Esophagus squamous epithelium (tissue), 5 donors: ENCODE results near the gene AFAP1L2. TPM values are rescaled to one million over a fixed set of nuclear protein-coding genes. Genes with fewer than 3 reads are reported as not detected.

ENCODE experiments used
- DNase-seq: peaks from one replicate; lab custom pipeline; 2025; lab: John Stamatoyannopoulos, UW
- H3K27ac ChIP-seq, 4 donors: fragments of 200-600 bp; sonication (generic); one replicate each; pipeline ENCODE4 v1.5.1; 2016 to 2019; ENCODE audit warnings: mild to moderate bottlenecking in 1 of 4
- H3K27me3 ChIP-seq, 4 donors: fragments of 200-600 bp; sonication (generic); 1 replicate in 3 of 4; 2 replicates in 1 of 4; pipeline versions ENCODE4 v1.5.1 to v1.6.0; 2017 to 2021; ENCODE audit warnings: antibody characterized with exemption in 1 of 4
- H3K36me3 ChIP-seq, 3 donors: fragments of 200-600 bp; sonication (generic); one replicate each; pipeline ENCODE4 v1.5.1; 2016 to 2019
- H3K4me1 ChIP-seq, 3 donors: fragments of 200-600 bp; sonication (generic); one replicate each; pipeline ENCODE4 v1.5.1; 2017 to 2019
- H3K4me3 ChIP-seq, 4 donors: fragments of 200-600 bp; sonication (generic); 1 replicate in 3 of 4; 2 replicates in 1 of 4; pipeline ENCODE4 v1.5.1; 2016 to 2019; ENCODE audit warnings: mild to moderate bottlenecking in 2 of 4, moderate library complexity in 1 of 4
- H3K9me3 ChIP-seq, 3 donors: fragments of 200-600 bp; sonication (generic); one replicate each; pipeline ENCODE4 v1.5.1; 2016 to 2019
- POLR2A ChIP-seq, 4 donors: fragments of 450-650 bp; IDR thresholded peaks; one replicate each; pipeline ENCODE4 v1.6.1; 2017; ENCODE audit warnings: antibody characterized with exemption in 4 of 4, mild to moderate bottlenecking in 4 of 4, moderate library complexity in 3 of 4
- WGBS, 2 donors: methylation state at CpG; one replicate each; pipeline ENCODE4 v1.1.5; 2018; 5-methylcytosine and 5-hydroxymethylcytosine counted together
- intact Hi-C: fragments of 100-400 bp; cut with DNase I; formaldehyde crosslinking; loops from one replicate; pipeline ENCODE4 v1.15.0; 2022
- total RNA-seq, 4 donors: library from RNA; depleted of rRNA; stranded (reverse); fragments of >200 nt; gene quantifications; one replicate each; pipeline ENCODE4 v1.1.0, GENCODE V29; 2016
- TF ChIP-seq, protein P1 (sequence below), 6 experiments: fragments of 450-650 bp in 4 of 6; fragments of 200-600 bp in 2 of 6; sonication (generic) in 2 of 6; IDR thresholded peaks; one replicate each; pipeline ENCODE4 v1.5.1; 2016 to 2019; ENCODE audit warnings: antibody characterized with exemption in 6 of 6, mild to moderate bottlenecking in 4 of 6, moderate library complexity in 4 of 6
- donor health status: DM: yes; HTN: yes; CAD: no.

AFAP1L2 gene
- total RNA-seq, 4 donors from 2014 or later, result 9.8 to 15.5 (median 11.8) TPM

DNA sequence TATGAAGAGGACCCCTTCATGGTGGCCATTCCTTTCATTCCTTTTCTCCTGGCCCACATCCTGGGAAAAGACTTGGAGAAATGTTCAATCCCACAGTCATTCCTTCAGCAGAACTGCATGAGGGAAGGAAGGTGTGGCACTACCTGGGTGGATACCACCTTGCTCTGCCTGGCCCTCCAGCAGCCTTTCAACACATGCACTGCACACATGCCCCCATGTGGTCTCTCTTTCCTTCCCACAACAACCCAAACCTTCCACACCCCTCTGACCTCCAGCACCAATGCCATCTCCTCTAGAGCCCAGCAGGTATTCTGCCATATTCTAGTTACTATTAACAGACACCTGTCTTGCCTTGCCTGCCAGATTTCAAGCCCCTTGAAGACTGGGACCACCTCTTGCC, 40.5 kb upstream of the AFAP1L2 start:
- Histone ChIP-seq H3K9me3 (no peaks in the 10 kb centered on the region), H3K27me3 (no peaks in the 10 kb centered on the region), H3K4me1 (peaks cover 0 to 12% (median 0%) of the 10 kb centered on the region in 3 donors), H3K27ac (no peak overlapping the region), H3K36me3 (peaks cover 8 to 92% (median 19%) of the 10 kb centered on the region in 3 donors), H3K4me3 (no peak overlapping the region)
- no peak for TF ChIP-seq POLR2A (IDR thresholded peaks at IDR 0.05)
- TF ChIP-seq, protein P1, sequence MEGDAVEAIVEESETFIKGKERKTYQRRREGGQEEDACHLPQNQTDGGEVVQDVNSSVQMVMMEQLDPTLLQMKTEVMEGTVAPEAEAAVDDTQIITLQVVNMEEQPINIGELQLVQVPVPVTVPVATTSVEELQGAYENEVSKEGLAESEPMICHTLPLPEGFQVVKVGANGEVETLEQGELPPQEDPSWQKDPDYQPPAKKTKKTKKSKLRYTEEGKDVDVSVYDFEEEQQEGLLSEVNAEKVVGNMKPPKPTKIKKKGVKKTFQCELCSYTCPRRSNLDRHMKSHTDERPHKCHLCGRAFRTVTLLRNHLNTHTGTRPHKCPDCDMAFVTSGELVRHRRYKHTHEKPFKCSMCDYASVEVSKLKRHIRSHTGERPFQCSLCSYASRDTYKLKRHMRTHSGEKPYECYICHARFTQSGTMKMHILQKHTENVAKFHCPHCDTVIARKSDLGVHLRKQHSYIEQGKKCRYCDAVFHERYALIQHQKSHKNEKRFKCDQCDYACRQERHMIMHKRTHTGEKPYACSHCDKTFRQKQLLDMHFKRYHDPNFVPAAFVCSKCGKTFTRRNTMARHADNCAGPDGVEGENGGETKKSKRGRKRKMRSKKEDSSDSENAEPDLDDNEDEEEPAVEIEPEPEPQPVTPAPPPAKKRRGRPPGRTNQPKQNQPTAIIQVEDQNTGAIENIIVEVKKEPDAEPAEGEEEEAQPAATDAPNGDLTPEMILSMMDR (IDR thresholded peaks at IDR 0.05), result no peak
- no peak for DNase-seq
- intact Hi-C loops, result no loop called here

GRCh38 chr10:114442091-114442630, 37.9 kb upstream of the AFAP1L2 start:
- DNase-seq, result no peak
- Histone ChIP-seq H3K27me3 (no peaks in the 10 kb centered on the region), H3K27ac (no peak overlapping the region), H3K4me1 (no peaks in the 10 kb centered on the region), H3K4me3 (no peak overlapping the region), H3K36me3 (peaks cover 12 to 94% (median 28%) of the 10 kb centered on the region in 3 donors), H3K9me3 (no peaks in the 10 kb centered on the region)
- WGBS, 2 donors, result 70 to 93% methylated on average over 4 of the region's 4 CpGs
- intact Hi-C loops, result no loop called here
- TF ChIP-seq, protein P1 (IDR thresholded peaks at IDR 0.05), result no peak
- no peak for TF ChIP-seq POLR2A (IDR thresholded peaks at IDR 0.05)

- DNase-seq, result no peak
- H3K27ac ChIP-seq, result no peak overlapping the region
- H3K4me3 ChIP-seq, result no peak overlapping the region
- no peaks in the 10 kb centered on the region for H3K9me3 ChIP-seq
- intact Hi-C loops, result no loop called here
- H3K27me3 ChIP-seq, result no peaks in the 10 kb centered on the region
- H3K4me1 ChIP-seq, result no peaks in the 10 kb centered on the region
- TF ChIP-seq, protein P1 (IDR thresholded peaks at IDR 0.05), result no peak
- TF ChIP-seq POLR2A (IDR thresholded peaks at IDR 0.05), result no peak
- WGBS, 2 donors, result 85 to 95% methylated on average over 1 of the region's 1 CpG
- peaks cover 12 to 100% (median 28%) of the 10 kb centered on the region in 3 donors for H3K36me3 ChIP-seq
Observed at GRCh38 chr10:114441107-114441506, 36.8 kb upstream of the AFAP1L2 start.

DNA sequence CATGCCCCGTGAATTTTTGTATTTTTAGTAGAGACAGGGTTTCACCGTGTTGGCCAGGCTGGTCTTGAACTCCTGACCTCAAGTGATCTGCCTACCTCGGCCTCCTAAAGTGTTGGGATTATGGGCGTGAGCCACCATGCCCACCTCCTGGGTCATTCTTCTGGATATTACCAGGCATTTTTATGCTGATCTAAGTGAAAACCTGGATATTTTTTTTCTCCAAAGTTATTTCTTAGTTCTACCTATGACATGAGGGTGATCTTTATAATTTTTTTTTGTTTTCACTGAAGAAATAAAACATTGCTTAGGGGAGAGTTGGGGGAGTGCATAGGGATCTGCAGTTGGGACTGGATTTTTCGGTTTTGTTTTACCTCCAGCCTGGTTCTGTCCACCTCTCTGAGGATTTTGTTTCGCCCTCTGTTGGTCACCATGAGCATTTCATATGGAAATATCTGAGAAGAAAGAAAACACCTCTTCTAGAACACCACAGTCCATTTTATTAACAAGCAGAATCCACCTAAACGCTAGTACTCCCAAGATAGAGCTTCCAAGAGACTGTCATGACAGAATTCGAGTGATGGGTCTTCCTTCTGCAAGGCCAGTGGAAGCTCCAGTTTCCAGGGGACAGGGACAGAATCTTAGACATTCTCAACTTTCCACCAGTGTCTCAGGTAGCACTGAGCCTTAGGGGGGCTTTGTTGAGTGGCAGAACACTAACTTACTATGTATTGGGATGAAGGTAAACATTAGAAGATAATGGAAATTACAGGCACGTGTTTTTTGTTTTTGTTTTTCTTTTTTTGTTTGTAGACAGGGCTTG, 33.4 kb upstream of the AFAP1L2 start:
- H3K27ac ChIP-seq, result no peak overlapping the region
- peaks cover 12 to 100% (median 26%) of the 10 kb centered on the region in 3 donors for H3K36me3 ChIP-seq
- no peak overlapping the region for H3K4me3 ChIP-seq
- no peak for DNase-seq
- no peaks in the 10 kb centered on the region for H3K27me3 ChIP-seq
- H3K9me3 ChIP-seq, result no peaks in the 10 kb centered on the region
- intact Hi-C loops, result loop anchor here (10.0 kb wide), 1 partner anchor 133 kb away; no protein-coding TSS in a partner anchor
- no peaks in the 10 kb centered on the region for H3K4me1 ChIP-seq
- no peak for TF ChIP-seq POLR2A (IDR thresholded peaks at IDR 0.05)
- TF ChIP-seq, protein P1 (IDR thresholded peaks at IDR 0.05), result peak in 5 of 6 experiments; percentile 27 to 62 (median 45)
- WGBS, 2 donors, result 72 to 75% methylated on average over 9 of the region's 9 CpGs

DNA sequence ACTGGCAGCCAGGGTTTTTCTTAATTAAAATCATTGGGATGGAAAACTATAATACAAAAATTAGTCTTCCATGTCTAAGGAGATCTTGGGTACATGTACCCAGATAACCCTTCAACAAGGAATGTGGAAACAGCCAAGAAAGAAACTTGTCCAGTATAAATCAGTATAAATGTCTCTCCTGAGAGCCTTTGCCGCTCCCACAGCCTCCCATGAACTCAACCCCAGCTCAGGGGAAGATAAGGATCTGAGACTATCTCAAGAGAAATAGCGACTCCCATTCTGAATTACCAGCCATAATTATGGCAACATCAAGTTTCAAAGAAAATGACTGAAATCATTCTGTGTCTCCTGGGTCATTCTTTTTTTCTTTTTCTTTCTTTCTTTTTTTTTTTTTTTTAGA, 32.6 kb upstream of the AFAP1L2 start:
- H3K27ac ChIP-seq, result no peak overlapping the region
- no peaks in the 10 kb centered on the region for H3K4me1 ChIP-seq
- H3K9me3 ChIP-seq, result no peaks in the 10 kb centered on the region
- 94 to 98% methylated on average over 2 of the region's 2 CpGs for WGBS, 2 donors
- intact Hi-C loops, result loop anchor here (10.0 kb wide), 1 partner anchor 132 kb away; no protein-coding TSS in a partner anchor
- no peak for DNase-seq
- no peaks in the 10 kb centered on the region for H3K27me3 ChIP-seq
- H3K36me3 ChIP-seq, result peaks cover 12 to 99% (median 25%) of the 10 kb centered on the region in 3 donors
- H3K4me3 ChIP-seq, result no peak overlapping the region
- TF ChIP-seq, protein P1 (IDR thresholded peaks at IDR 0.05), result no peak
- no peak for TF ChIP-seq POLR2A (IDR thresholded peaks at IDR 0.05)
